Anterior cingulate cortex (tissue), 58 donors: Measurements from ENCODE around the gene GNG11.

Experiments
- DNase-seq, 58 donors: peaks; one replicate each; lab custom pipeline; 2025; lab: John Stamatoyannopoulos, UW

GNG11 gene

GRCh38 chr7:93943816-93944540 is 22.4 kb downstream of the GNG11 start:
- DNase-seq: no peak

- DNase-seq: no peak
Observed at GRCh38 chr7:93944673-93945072, 23.1 kb downstream of the GNG11 start.

DNA sequence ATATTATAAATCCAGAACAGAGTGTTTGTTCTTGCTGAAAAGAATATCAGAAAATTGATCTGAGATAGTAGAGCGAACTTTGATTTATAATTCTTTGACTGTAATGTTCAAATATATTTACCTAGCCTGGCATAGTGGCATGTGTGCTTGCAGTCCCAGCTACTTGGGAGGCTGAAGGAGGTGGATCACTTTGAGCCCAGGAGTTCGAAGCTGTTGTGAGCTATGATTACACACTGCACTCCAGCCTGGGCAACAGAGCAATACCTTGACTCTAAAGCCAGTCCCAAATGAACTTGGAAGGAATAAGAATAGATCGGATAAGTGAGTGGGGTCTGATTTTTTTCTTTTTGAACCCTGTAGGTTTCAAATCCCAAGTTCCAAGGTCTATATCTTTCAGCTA is 23.5 kb downstream of the GNG11 start:
- DNase-seq: no peak

DNA sequence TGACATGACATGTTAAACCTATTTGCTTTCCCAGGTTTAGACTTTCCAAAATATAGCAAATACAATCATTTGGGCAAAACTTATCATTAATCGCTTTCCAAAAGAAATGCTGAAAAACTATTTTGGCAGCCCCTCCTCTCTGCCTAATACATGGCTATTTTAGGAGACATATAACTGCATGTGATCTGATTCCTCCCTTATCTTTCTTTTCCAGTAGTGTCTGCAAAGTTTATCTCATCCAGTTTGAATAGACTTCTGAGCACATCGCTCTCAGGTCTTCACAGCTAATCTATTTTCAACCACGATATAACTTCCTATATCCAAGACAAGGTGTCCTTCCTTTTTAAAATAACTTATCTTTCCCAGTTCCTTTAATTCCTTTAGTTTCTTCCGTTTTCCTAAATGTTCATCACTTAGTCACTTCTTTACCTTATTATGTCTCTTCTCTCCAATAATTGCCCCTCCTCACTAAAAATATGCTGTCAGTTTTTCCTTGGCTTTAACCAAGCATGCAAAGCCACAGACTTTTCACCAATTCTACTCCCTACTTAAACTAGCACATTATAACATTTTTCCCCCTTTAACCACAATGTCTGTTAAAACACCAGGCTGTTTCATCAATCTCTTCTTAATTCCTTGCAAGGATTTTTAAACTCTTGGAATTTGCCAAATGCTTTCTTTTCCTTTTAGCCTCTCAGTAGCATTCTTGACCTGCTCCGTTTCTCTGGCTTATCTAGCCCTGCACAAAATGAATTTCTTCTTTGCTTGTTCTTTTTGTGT is 24.4 kb downstream of the GNG11 start:
- DNase-seq: no peak

- no peak for DNase-seq
Observed at GRCh38 chr7:93948106-93948505, 26.6 kb downstream of the GNG11 start.

DNA sequence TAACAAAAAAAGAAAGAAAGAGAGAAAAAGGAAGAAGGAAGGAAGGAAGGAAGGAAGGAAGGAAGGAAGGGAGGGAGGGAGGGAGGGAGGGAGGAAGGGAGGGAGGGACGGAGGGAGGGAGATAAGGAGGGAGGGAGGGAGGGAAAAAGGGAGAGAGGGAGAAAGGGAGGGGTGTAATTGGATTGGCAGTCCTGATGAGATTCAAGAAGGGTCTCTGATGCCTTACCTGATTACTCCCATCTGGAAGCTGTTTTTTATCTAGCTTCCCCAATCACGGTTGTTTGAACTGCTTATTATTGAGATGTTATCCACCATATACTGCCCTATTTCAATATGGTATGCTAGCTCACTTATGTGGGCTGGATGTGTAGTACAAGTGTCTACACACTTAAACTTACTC is 27.3 kb downstream of the GNG11 start:
- DNase-seq: no peak

DNA sequence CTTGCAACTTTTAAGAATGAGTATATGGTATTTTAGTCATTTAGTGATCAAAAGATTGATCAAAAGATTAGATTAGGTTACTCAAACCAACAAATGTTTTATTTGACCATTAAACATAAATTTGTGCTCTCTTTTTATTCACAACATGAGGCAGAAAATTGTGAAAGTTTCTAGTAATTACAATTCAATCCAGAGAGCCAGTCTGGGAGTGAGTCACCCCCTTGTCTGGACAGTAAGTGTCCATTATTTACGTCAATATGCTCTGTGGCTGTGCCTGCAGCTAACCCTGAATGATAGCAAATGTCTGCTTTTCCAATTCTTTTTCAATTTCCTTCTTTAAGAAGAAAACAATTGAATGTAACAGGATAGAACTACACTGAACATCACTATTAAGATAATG is 27.9 kb downstream of the GNG11 start:
- no peak for DNase-seq

DNA sequence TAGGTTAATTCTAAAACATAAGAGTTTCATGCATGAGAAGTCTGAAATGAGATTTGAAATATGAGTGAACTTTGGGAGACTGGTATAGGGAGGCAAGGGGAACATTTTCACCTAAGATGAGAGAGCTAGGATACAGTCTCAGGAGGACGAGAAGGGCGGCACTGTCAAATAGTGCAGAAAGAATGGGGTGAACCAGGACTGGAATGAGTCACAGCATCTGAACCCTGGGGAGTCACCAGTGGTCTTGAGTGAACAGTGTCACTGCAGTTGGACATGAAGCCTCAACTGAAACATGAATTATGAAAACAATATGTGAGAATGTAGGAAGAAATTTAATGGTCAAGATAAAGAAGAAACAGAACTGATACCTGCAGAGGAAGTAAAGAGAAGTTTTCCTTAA is 33.8 kb downstream of the GNG11 start:
- DNase-seq: no peak

DNA sequence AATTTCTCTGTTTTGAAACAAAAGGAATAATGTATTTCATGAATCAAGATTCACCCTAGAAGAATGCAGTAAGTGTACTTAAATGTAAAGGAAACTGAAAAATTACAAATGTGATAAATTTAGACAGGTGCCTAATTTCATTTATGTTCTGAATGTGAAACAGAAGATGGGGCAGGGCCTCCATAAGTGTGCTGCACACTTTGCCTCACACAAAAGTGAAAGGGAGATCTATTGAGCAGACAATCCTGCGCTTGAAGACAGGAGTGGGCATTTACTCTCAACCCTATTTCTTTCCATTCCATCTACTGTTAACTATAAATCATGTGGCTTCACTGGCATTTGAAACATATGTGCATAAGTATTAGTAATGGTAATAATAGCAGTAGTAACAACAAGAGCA is 36.2 kb downstream of the GNG11 start:
- DNase-seq: no peak

DNA sequence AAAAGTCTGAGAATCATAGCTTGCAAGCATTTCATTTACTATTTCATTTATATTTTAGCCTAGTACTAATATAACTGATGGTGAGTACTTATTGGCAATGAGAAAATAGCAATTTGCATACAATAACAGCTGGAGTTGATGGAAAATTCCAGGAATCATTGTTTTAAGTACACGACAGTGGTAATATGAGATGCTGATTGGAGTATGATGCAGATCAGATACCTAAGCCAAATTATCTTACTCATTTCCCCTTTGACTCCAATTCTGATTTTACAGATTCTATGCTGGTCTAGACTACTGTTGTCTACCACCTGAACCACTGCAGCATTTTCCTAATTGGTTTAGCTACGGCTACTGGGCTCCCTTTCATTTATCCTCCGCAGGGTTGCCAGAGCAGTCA is 36.7 kb downstream of the GNG11 start:
- DNase-seq: no peak

- no peak for DNase-seq
Observed at GRCh38 chr7:93958651-93959050, 37.1 kb downstream of the GNG11 start.

GRCh38 chr7:93960986-93961385 is 39.5 kb downstream of the GNG11 start:
- DNase-seq: no peak

DNA sequence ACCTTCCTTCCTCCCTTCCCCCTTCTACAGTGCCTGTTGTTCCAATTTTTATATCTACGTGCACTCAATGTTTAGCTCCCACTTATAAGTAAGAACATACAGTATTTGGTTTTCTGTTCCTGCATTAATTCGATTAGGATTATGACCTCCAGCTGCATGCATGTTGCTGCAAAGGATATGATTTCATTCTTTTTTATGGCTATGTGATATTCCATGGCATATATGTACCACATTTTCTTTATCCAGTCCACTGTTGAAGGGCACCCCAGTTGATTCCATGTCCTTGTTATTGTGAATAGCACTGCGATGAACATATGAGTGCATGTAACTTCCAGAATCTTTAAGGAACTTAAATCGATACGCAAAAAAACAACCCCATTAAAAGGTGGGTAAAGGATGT is 42.7 kb downstream of the GNG11 start:
- DNase-seq: no peak

DNA sequence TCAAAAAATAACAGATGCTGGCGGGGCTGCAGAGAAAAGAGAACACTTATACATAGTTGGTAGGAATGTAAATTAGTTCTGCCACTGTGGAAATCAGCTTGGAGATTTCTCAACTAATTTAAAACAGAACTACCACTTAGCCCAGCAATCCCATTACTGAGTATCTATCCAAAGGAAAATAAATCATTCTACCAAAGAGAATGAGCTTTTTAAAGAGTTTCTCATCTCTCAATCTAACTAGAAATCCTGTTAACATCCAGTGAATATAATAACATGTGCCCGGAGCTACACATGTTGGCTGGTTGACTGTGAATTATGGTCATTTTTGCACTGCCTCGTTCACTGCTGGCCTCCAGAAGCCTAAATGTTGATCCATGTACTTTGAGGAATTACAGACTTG is 43.3 kb downstream of the GNG11 start:
- no peak for DNase-seq

GRCh38 chr7:93968911-93969620 is 47.5 kb downstream of the GNG11 start:
- DNase-seq: no peak

GRCh38 chr7:93972029-93972725 is 50.6 kb downstream of the GNG11 start:
- no peak for DNase-seq

- no peak for DNase-seq
Observed at GRCh38 chr7:93973134-93973533, 51.6 kb downstream of the GNG11 start.

GRCh38 chr7:93977211-93977950 is 55.8 kb downstream of the GNG11 start:
- DNase-seq: no peak
